Keratinocyte (primary cell): ENCODE results near the gene TAOK1.

Experiments
- EZH2 ChIP-seq: IDR thresholded peaks from one replicate; pipeline ENCODE4 v1.6.1; 2012; ENCODE audit warnings: inconsistent platforms, mild to moderate bottlenecking, low read length, moderate library complexity
- TF ChIP-seq, protein P1 (sequence below), 3 experiments: IDR thresholded peaks in 1 of 3; conservative IDR thresholded peaks in 1 of 3; optimal IDR thresholded peaks in 1 of 3; 2 replicates in 2 of 3; 3 replicates in 1 of 3; pipeline versions ENCODE3 to v1.5.1; 2011; ENCODE audit warnings: low read length in 3 of 3, mild to moderate bottlenecking in 3 of 3, moderate library complexity in 2 of 3, control low read depth in 1 of 3, inconsistent platforms in 1 of 3; ENCODE audit not compliant: insufficient read depth in 2 of 3; ENCODE audit errors: extremely low read depth in 1 of 3

- TF ChIP-seq, protein P1, sequence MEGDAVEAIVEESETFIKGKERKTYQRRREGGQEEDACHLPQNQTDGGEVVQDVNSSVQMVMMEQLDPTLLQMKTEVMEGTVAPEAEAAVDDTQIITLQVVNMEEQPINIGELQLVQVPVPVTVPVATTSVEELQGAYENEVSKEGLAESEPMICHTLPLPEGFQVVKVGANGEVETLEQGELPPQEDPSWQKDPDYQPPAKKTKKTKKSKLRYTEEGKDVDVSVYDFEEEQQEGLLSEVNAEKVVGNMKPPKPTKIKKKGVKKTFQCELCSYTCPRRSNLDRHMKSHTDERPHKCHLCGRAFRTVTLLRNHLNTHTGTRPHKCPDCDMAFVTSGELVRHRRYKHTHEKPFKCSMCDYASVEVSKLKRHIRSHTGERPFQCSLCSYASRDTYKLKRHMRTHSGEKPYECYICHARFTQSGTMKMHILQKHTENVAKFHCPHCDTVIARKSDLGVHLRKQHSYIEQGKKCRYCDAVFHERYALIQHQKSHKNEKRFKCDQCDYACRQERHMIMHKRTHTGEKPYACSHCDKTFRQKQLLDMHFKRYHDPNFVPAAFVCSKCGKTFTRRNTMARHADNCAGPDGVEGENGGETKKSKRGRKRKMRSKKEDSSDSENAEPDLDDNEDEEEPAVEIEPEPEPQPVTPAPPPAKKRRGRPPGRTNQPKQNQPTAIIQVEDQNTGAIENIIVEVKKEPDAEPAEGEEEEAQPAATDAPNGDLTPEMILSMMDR (optimal IDR thresholded peaks at IDR 0.05 in 1 of 3, IDR thresholded peaks at IDR 0.05 in 1 of 3, conservative IDR thresholded peaks at IDR 0.05 in 1 of 3; ENCODE audit: extremely low read depth in 1 of 3, insufficient read depth in 2 of 3, low read length in 3 of 3) = no peak
- no peak for TF ChIP-seq EZH2
Measured at GRCh38 chr17:29590411-29591145, 200.4 kb downstream of the TAOK1 start.
